Fibroblast of mammary gland (primary cell): ENCODE results near the gene OPA3.

Experiments used
- DNase-seq: peaks from one replicate; pipeline ENCODE4 v3.0.0-alpha.2; 2010; ENCODE audit warnings: low read depth
- H3K4me3 ChIP-seq: 2 replicates; pipeline ENCODE4 v1.5.1; 2011; ENCODE audit warnings: low read depth, mild to moderate bottlenecking, low read length, moderate library complexity; ENCODE audit not compliant: control insufficient read depth
- CTCF ChIP-seq: conservative IDR thresholded peaks from 2 replicates; pipeline ENCODE4 v1.5.1; 2011; ENCODE audit warnings: low read depth, low read length, inconsistent platforms; ENCODE audit not compliant: control insufficient read depth, insufficient read depth

The OPA3 gene

DNA sequence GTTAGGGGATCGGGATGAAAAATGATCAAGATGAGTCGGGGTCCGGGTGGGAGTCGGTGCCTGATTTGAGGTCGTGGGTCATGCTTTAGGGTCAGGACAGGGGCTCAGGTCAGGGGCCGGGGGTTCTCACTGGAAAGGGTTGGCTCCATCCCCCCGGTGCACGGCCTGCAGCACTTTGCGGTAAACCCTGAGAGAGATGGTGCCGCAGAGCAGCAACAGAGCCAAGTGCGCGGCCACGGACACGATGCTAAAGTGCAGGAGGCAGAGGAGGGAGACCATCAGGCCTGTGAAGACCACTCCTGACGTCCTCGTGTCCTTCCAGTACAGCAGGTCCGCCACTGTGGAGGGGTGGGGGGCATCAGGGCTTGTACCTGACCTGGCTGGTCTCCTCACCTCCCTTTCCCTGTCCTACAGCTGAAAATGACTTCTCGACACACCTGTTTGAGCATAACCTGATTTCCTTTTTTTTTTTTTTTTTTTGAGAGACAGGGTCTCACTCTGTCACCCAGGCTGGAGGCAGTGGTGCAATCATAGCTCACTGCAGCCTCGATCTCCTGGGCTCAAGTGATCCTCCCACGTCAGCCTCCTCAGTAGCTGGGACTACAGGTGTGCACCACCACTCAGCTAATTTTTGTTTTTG lies 95.3 kb downstream of the OPA3 start:
- no peak overlapping the region for H3K4me3 ChIP-seq
- DNase-seq, result no peak
- no peak for TF ChIP-seq CTCF

DNA sequence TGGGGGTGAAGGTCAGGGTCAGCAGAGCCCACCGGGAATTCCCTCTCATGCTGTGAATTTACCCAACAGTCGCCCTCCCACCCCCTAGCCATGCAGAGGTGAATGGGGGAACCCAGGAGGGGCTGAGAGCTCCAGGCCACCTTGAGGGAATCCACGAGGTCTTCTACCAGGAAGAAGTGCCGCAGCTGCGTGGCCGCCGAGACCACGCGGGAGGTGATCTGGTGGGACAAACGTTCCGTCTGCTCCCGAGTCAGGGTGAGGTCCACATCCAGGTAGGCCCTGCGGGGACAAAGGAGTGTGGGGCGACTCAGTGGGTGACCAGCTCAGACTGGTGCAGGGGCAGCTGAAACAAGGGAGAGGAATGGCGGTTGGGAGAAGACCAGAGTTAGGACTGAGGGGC lies 95.9 kb downstream of the OPA3 start:
- no peak overlapping the region for H3K4me3 ChIP-seq
- no peak for DNase-seq
- no peak for TF ChIP-seq CTCF

DNA sequence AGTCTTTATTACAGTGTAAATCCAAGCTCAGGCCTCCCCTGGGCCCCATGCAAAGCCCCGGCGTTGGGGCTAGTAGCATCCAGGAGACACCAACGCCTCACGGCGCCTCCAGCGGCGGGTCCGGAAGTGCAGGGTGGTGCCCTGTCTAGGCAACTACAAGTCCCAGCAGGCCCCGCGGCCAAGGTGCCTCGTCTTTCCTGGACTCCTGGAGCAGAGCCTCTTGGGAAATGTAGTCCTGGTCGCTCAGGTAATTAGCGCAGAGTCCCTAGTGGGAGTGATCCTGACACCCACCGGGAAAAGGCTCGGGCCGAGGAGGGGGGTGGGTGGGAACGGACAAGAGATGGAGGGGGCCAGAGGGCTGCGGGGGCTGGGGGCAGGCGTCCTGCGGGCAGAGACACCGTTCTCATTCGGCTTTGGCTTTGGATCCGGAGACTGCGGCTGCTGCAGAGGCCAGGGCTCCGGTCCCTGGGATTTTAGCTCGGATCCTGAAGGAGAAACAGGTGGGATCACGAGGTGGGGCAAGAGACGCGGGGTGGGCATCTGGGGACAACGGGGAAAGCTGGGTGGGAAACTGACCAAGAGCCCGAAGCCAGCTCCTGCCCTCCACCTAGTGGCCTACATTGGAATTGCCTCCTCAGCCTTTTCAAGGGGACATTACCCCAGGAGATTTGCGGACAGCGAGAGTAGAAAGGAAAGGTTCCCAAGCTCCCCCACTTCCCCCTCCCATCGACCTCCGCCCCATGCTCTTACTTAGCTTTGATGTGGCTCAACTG lies 99.1 kb downstream of the OPA3 start:
- peak; percentile 92 for TF ChIP-seq CTCF
- H3K4me3 ChIP-seq, result peak overlapping the region; percentile 73
- DNase-seq, result peak; percentile 92

GRCh38 chr19:45484273-45484945 lies 100.2 kb downstream of the OPA3 start:
- no peak overlapping the region for H3K4me3 ChIP-seq
- DNase-seq, result peak; percentile 78
- TF ChIP-seq CTCF, result no peak

- no peak overlapping the region for H3K4me3 ChIP-seq
- no peak for DNase-seq
- TF ChIP-seq CTCF, result no peak
Observed at GRCh38 chr19:45483033-45483432, 101.6 kb downstream of the OPA3 start.

- DNase-seq, result peak; percentile 94
- TF ChIP-seq CTCF, result peak; percentile 97
- peak overlapping the region; percentile 69 for H3K4me3 ChIP-seq
Observed at GRCh38 chr19:45478454-45479238, 106.0 kb downstream of the OPA3 start.
